Naive thymus-derived CD8-positive, alpha-beta T cell (primary cell): ENCODE measurements around the gene PRKCG. TPM values are rescaled to one million over a fixed set of nuclear protein-coding genes. Genes with fewer than 3 reads are reported as not detected.

ENCODE experiments used
- ATAC-seq, 2 donors: fragments of 150-1000 bp; cut with Tn5 transposase in 1 of 2; sonication (Bioruptor Pico), chemical (Tn5 transposase) in 1 of 2; 1 replicate in 1 of 2; 2 replicates in 1 of 2; pipeline ENCODE4 v1.10.0; 2021; ENCODE audit warnings: mild to moderate bottlenecking in 2 of 2, moderate library complexity in 2 of 2
- POLR2A ChIA-PET: fragments of 350-600 bp; sonication (Branson Sonifier 250); formaldehyde crosslinking; loops from one replicate; lab custom pipeline; 2021; ENCODE audit warnings: antibody characterized with exemption; lab: Charles Lee
- DNase-seq, 10 donors: peaks; one replicate each; pipeline versions ENCODE4 v3.0.0 to v3.0.0-alpha.2; 2020 to 2022
- H3K27ac Mint-ChIP-seq, 10 donors: one replicate each; pipeline ENCODE4 v1.8.0; 2020 to 2022; ENCODE audit warnings: mild to moderate bottlenecking in 10 of 10, mixed read lengths in 10 of 10, moderate library complexity in 4 of 10, inconsistent platforms in 1 of 10
- H3K27me3 Mint-ChIP-seq, 5 donors: one replicate each; pipeline ENCODE4 v1.8.0; 2021 to 2022; ENCODE audit warnings: mixed read lengths in 5 of 5
- H3K36me3 Mint-ChIP-seq, 3 donors: one replicate each; pipeline ENCODE4 v1.8.0; 2020 to 2022; ENCODE audit warnings: mixed read lengths in 3 of 3, mild to moderate bottlenecking in 2 of 3, inconsistent platforms in 1 of 3
- H3K4me1 Mint-ChIP-seq, 4 donors: one replicate each; pipeline ENCODE4 v1.8.0; 2021 to 2022; ENCODE audit warnings: mixed read lengths in 4 of 4
- H3K4me3 Mint-ChIP-seq, 10 donors: one replicate each; pipeline ENCODE4 v1.8.0; 2020 to 2022; ENCODE audit warnings: mild to moderate bottlenecking in 10 of 10, mixed read lengths in 10 of 10, moderate library complexity in 6 of 10, inconsistent platforms in 1 of 10
- H3K9me3 Mint-ChIP-seq, 9 donors: one replicate each; pipeline ENCODE4 v1.8.0; 2020 to 2022; ENCODE audit warnings: mixed read lengths in 9 of 9, mild to moderate bottlenecking in 3 of 9, inconsistent platforms in 1 of 9, moderate library complexity in 1 of 9
- polyA plus RNA-seq, 3 donors: library from polyadenylated mRNA; unstranded; fragments of 300-500 nt; fragmentation: Illumina TruSeq; gene quantifications; one replicate each; pipeline ENCODE4 v1.2.3, GENCODE V29; 2021
- total RNA-seq, 8 experiments: library from RNA in 2 of 8; stranded (reverse) in 2 of 8; gene quantifications; one replicate each; pipeline ENCODE4 v1.2.3 and lab custom pipeline; 2021 to 2026

The PRKCG gene
- total and polyA plus RNA-seq, 5 experiments from 2014 or later: not detected

DNA sequence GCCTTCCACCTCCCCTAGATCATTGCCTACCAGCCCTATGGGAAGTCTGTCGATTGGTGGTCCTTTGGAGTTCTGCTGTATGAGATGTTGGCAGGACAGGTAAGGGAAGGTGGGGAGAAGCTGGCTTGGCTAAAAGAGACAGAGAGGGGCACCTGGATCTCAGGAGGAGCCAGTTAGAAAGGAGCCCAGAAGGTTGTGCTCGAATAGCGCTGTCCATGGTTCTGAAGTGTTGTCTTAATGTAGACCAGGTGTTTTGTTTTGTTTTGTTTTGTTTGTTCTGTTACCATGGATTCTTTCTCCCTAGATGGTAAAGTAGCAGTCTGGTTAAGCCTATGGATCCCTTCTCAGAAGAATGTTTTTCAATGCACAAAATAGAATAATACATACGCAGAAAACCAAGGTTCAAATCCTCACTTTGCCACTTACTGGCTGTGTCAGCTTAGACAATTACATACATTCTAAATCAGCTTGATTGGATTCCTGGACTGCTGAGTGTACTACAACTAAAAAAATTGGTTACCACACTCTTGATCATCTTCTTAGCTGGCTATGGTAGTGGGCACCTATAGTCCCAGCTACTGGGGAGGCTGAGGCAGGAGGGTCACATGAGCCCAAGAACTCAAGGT lies 21.2 kb downstream of the PRKCG start:
- ATAC-seq (peak; percentile 36 to 39), DNase-seq (peak in 7 of 10 donors; percentile 29 to 76 (median 54))
- Mint-ChIP-seq H3K4me1 (peaks cover 15 to 31% (median 22%) of the 10 kb centered on the region in 4 donors), H3K27ac (peak overlapping the region in 1 of 10 donors; percentile 55), H3K9me3 (peaks cover 0 to 7% (median 0%) of the 10 kb centered on the region in 9 donors), H3K36me3 (no peaks in the 10 kb centered on the region), H3K4me3 (peak overlapping the region in 2 of 10 donors; percentile 8 to 30), H3K27me3 (peaks cover 38 to 88% (median 58%) of the 10 kb centered on the region in 5 donors)
- POLR2A ChIA-PET: no interaction called here

DNA sequence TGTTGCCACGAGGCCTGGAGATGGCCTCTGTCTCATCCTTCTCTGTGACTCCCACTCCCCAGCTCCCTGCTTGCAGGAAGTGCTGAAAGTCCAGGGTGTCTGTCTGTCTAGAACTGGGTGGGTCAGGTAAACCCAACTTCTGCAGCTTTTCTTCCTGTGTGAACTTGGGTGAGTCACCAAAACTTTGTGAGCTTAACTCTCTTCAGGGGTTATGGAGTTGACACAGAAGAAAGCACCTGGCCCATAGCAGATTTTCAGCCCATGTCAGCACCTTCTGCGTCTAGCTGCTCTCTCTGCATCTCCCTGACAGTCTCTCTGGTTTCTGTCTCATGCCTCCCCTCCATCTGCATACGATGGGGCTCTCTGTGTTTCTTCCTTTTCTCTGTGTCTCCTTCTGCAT lies 22.9 kb downstream of the PRKCG start:
- Mint-ChIP-seq H3K36me3 (peaks cover 0 to 6% (median 5%) of the 10 kb centered on the region in 3 donors), H3K4me3 (no peak overlapping the region), H3K9me3 (peaks cover 0 to 8% (median 0%) of the 10 kb centered on the region in 9 donors), H3K4me1 (peaks cover 16 to 36% (median 27%) of the 10 kb centered on the region in 4 donors), H3K27ac (no peak overlapping the region), H3K27me3 (peaks cover 37 to 86% (median 61%) of the 10 kb centered on the region in 5 donors)
- no peak for DNase-seq
- ATAC-seq: no peak
- POLR2A ChIA-PET: no interaction called here

DNA sequence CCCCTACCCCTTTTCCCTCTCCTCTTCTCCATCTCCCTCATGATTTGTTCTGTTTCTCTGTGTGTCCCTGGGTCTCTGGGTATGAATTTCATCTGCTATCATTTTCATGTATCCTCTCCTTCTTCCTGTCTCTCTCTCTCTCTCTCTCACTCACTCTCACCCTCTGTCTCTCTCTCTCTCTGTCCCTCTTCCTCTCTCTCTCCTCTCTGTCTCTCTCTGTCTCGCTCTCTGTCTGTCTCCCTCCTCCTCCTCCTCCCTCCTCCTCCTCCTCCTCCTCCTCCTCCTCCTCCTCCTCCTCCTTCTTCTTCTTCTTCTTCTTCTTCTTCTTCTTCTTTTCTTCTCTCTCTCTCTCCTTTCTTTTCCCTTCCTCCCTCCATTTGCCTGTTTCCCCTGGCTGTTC lies 23.8 kb downstream of the PRKCG start:
- Mint-ChIP-seq H3K9me3 (peaks cover 0 to 8% (median 0%) of the 10 kb centered on the region in 9 donors), H3K4me3 (no peak overlapping the region), H3K4me1 (peaks cover 22 to 43% (median 29%) of the 10 kb centered on the region in 4 donors), H3K36me3 (peaks cover 0 to 13% (median 12%) of the 10 kb centered on the region in 3 donors), H3K27me3 (peaks cover 43 to 86% (median 67%) of the 10 kb centered on the region in 5 donors), H3K27ac (peak overlapping the region in 1 of 10 donors; percentile 77)
- DNase-seq: no peak
- POLR2A ChIA-PET: no interaction called here
- ATAC-seq: no peak

DNA sequence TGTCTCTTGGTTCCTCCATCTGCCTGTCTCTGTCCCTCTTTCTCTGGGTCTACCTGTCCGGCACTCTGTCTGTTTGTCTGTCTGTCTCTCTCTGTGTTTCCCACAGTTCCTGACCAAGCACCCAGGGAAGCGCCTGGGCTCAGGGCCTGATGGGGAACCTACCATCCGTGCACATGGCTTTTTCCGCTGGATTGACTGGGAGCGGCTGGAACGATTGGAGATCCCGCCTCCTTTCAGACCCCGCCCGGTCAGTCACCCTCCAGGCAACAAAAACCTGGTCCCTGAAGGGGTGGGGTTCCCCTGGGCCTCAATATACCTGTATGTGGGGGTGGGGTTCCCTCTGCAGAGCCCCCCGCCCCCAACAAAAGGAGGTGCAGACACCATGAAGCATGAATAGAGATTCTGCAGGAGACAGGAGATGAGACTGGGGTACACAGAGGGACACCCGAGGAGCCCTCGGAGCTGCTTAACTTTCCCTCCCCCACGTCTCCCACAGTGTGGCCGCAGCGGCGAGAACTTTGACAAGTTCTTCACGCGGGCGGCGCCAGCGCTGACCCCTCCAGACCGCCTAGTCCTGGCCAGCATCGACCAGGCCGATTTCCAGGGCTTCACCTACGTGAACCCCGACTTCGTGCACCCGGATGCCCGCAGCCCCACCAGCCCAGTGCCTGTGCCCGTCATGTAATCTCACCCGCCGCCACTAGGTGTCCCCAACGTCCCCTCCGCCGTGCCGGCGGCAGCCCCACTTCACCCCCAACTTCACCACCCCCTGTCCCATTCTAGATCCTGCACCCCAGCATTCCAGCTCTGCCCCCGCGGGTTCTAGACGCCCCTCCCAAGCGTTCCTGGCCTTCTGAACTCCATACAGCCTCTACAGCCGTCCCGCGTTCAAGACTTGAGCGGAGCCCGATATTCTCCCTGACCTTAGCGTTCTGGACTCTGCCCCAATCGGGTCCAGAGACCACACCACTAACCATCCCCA lies 24.5 kb downstream of the PRKCG start:
- peaks cover 23 to 43% (median 29%) of the 10 kb centered on the region in 4 donors for H3K4me1 Mint-ChIP-seq
- peak; percentile 73 to 74 for ATAC-seq
- DNase-seq: peak; percentile 46 to 77 (median 68)
- POLR2A ChIA-PET: no interaction called here
- H3K36me3 Mint-ChIP-seq: peaks cover 2 to 13% (median 12%) of the 10 kb centered on the region in 3 donors
- peak overlapping the region in 9 of 10 donors; percentile 2 to 74 (median 48) for H3K4me3 Mint-ChIP-seq
- peaks cover 0 to 11% (median 0%) of the 10 kb centered on the region in 9 donors for H3K9me3 Mint-ChIP-seq
- H3K27ac Mint-ChIP-seq: peak overlapping the region in 2 of 10 donors; percentile 56 to 76
- H3K27me3 Mint-ChIP-seq: peaks cover 47 to 88% (median 70%) of the 10 kb centered on the region in 5 donors

DNA sequence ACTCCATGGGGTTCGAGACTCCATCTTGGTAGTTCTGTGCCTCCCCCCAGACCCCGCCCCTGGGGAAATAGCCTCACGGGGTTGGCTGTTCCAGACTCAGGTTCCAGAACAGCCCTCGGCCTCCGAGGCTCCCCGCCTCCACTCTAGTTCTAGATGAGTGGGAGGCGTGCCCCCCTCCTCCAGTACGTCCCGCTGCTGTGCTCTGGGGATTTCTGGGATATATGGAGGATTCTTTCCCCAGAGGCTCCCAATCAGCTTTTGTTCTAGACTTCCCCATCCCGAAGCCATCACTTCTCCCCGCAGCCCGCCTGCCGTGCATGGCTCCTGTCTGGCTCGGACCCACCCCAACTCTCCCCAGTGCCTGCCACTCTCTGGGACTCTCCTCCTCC lies 25.2 kb downstream of the PRKCG start:
- peaks cover 4 to 13% (median 12%) of the 10 kb centered on the region in 3 donors for H3K36me3 Mint-ChIP-seq
- peak overlapping the region in 1 of 10 donors; percentile 76 for H3K27ac Mint-ChIP-seq
- no peak for DNase-seq
- H3K9me3 Mint-ChIP-seq: peaks cover 0 to 13% (median 0%) of the 10 kb centered on the region in 9 donors
- POLR2A ChIA-PET: no interaction called here
- ATAC-seq: no peak
- H3K4me1 Mint-ChIP-seq: peaks cover 23 to 43% (median 29%) of the 10 kb centered on the region in 4 donors
- H3K4me3 Mint-ChIP-seq: peak overlapping the region in 8 of 10 donors; percentile 2 to 74 (median 61)
- peaks cover 50 to 90% (median 77%) of the 10 kb centered on the region in 5 donors for H3K27me3 Mint-ChIP-seq

DNA sequence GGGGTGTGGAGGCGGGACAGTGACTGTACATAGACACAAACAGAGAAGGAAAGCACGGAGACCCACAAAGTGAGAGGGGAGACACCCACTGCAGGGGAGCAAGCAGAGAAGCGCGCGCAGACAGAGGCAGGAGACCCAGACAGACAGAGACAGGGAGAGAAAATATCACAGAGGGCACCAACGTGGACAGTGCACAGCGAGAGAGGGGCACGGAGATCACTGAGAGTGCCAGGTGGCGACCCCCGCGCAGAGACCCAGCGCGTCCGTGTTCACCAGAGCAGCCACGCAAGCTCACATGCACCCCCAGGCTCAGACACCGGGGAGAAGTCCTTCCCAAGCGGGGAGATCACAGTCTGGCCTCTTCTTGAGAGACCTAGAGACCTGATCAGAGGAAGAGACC lies 25.7 kb downstream of the PRKCG start:
- Mint-ChIP-seq H3K4me3 (peak overlapping the region; percentile 28 to 77 (median 64)), H3K4me1 (peaks cover 23 to 43% (median 29%) of the 10 kb centered on the region in 4 donors), H3K36me3 (peaks cover 4 to 13% (median 12%) of the 10 kb centered on the region in 3 donors), H3K27me3 (peaks cover 50 to 91% (median 80%) of the 10 kb centered on the region in 5 donors), H3K9me3 (peaks cover 0 to 16% (median 0%) of the 10 kb centered on the region in 9 donors), H3K27ac (peak overlapping the region in 3 of 10 donors; percentile 35 to 74 (median 64))
- ATAC-seq (peak in 1 of 2 donors; percentile 21), DNase-seq (no peak)
- POLR2A ChIA-PET: no interaction called here

DNA sequence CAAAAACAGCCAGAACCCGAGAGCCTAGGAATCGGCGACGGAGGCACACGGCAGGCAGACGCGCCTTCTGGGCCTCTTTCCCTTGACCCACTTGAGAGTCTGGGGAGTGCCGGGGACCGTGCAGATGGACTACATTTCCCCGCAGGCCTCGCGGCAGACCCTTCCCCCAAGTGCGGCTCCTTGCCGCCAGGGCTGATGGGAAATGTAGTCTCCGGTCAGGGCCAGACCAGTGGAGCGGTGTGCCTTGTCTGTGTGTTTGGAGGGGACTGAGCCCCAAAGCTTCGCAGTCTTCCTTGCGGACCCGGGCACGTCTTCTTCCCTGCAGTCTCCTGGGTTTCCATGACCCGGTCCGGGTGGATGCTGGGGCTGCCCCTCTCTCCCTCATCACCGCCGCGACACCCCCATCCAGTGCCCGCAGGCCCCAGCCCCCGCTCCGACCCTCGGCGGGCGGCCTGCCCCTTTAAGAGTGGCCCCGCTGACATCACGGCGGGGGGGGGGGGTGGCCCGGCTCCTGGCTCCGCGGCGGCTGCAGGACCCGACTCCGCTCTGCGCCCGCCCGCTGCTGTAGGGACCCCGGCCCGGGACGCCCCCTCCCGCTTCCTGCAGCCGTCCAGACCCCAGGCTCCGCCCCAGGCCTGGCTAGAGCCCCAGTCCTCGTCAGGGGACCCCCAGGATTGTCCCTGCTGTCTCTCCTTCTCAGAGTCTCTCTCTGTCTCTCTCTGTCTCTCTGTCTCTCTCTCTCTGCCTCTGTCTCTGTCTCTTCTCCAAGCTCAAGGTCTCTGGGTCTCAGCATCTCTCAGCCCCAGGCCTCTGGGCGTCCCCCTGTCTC lies 26.3 kb downstream of the PRKCG start:
- Mint-ChIP-seq H3K27ac (peak overlapping the region in 2 of 10 donors; percentile 35 to 74), H3K27me3 (peaks cover 48 to 91% (median 80%) of the 10 kb centered on the region in 5 donors), H3K9me3 (peaks cover 0 to 12% (median 0%) of the 10 kb centered on the region in 9 donors), H3K36me3 (peaks cover 4 to 13% (median 12%) of the 10 kb centered on the region in 3 donors), H3K4me3 (peak overlapping the region; percentile 45 to 93 (median 70)), H3K4me1 (peaks cover 23 to 43% (median 29%) of the 10 kb centered on the region in 4 donors)
- POLR2A ChIA-PET: no interaction called here
- ATAC-seq (peak; percentile 41 to 61), DNase-seq (peak in 2 of 10 donors; percentile 29)

DNA sequence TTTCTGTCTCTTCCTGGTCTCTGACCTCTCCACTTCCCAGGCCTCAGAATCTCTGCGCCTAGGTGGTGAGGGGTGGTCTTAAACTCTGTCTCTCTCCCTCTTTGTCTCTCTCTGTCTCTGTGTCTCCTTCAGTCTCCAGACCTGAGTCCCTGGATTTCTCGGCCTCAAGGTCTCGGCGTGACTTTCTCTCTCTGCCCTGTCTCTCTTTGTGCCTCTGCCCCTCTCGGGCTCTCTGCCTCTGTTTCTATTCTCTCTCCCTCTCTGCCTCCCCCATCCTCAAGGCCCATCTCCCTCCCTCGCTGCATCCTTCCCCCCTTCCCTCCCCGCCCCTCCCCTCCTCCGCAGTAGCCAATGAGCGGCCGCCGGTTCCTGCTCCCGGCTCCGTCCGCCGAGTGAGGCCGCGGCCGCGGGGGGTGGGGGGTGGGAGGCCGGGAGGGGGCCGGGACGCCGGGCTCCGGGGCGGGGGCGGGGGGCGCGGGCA lies 27.0 kb downstream of the PRKCG start, which contains the start of gene CACNG7:
TSS of gene CACNG7 (plus strand) at position 344 of the 481 bp plus-strand sequence. CDS start 3,554 bp downstream, outside the sequence.
- no peak for ATAC-seq
- Mint-ChIP-seq H3K27ac (peak within 1 kb of the TSS in 1 of 10 donors; percentile 86), H3K4me3 (peak within 1 kb of the TSS; percentile 45 to 93 (median 69)), H3K27me3 (peaks cover 49 to 91% (median 80%) of the 10 kb centered on the region in 5 donors), H3K36me3 (peaks cover 4 to 13% (median 12%) of the 10 kb centered on the region in 3 donors), H3K9me3 (peaks cover 0 to 12% (median 0%) of the 10 kb centered on the region in 9 donors), H3K4me1 (peaks cover 23 to 43% (median 29%) of the 10 kb centered on the region in 4 donors)
- POLR2A ChIA-PET: no interaction called here
- DNase-seq: no peak

DNA sequence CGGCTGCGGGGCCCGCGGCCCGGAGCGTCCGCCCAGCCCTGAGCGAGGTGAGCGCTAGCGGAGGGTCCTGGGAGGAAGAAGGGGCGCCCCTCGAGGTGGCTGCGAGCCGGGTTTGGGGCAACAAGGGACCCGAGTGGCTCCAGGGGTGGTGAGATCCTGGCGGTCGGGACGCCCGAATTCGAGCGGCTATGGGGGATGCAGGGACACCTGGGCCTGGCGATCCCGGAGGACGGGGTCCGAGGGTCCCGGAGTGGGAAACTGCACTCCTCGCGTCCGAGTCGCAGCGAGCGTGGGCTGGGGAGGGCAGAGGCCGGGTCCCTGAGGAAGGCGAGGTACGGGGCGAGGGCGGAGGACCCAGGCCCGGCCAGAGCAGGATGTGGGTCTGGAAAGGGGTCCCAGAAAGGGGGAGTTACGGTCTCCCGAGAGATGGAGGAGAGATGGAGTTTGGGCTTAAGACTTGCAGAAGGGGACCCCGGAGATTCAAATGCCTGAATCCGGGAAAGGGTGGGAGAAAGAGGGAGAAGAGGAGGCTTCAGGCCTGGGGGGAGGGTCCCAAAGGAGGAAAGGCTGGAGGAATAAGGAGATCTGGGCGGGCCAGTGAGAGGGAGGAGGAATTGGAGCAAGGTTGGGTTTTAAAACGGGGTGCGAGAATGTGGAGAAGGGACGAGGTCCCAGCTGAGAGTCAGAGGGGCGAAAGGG lies 27.6 kb downstream of the PRKCG start:
- ATAC-seq: no peak
- Mint-ChIP-seq H3K36me3 (peaks cover 4 to 13% (median 12%) of the 10 kb centered on the region in 3 donors), H3K4me3 (peak overlapping the region in 5 of 10 donors; percentile 6 to 58 (median 54)), H3K4me1 (peaks cover 23 to 43% (median 27%) of the 10 kb centered on the region in 4 donors), H3K27me3 (peaks cover 44 to 90% (median 74%) of the 10 kb centered on the region in 5 donors), H3K9me3 (peaks cover 0 to 12% (median 0%) of the 10 kb centered on the region in 9 donors), H3K27ac (no peak overlapping the region)
- no peak for DNase-seq
- POLR2A ChIA-PET: no interaction called here

DNA sequence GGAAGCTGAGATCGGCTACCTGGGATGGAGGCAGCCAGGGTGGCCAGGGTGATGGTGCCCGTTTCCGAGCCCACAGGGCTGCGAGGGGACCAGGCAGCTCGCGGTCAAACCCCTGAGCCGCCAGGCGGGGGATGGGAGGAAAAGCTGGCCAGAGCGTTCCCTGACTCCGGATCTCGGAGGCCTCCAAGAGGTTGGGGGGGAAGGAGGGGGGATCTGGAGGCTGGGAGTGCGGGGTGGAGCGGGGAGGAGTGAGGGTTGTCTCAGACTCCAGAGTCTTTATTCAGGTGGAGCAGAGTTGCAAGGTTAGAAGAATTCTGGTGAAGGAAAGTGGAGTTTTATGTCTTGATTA lies 28.1 kb downstream of the PRKCG start:
- no peak for ATAC-seq
- peaks cover 0 to 12% (median 0%) of the 10 kb centered on the region in 9 donors for H3K9me3 Mint-ChIP-seq
- H3K4me1 Mint-ChIP-seq: peaks cover 23 to 43% (median 27%) of the 10 kb centered on the region in 4 donors
- H3K27me3 Mint-ChIP-seq: peaks cover 41 to 90% (median 73%) of the 10 kb centered on the region in 5 donors
- POLR2A ChIA-PET: no interaction called here
- peak overlapping the region in 4 of 10 donors; percentile 6 to 58 (median 54) for H3K4me3 Mint-ChIP-seq
- DNase-seq: no peak
- H3K36me3 Mint-ChIP-seq: peaks cover 4 to 13% (median 12%) of the 10 kb centered on the region in 3 donors
- H3K27ac Mint-ChIP-seq: no peak overlapping the region

DNA sequence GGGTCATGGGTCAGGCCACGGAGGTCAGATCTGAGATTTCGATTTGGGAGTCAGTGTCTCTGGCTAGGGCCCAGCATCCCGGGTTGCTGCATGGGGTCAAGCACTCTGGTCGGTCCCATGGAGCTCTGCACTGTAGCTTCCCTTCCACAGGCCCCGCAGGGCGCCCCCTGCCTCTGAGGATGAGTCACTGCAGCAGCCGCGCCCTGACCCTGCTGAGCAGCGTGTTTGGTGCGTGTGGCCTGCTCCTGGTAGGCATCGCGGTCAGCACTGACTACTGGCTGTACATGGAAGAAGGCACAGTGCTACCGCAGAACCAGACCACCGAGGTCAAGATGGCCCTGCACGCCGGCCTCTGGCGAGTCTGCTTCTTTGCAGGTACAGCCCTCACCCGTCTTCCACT lies 30.7 kb downstream of the PRKCG start:
- Mint-ChIP-seq H3K27ac (no peak overlapping the region), H3K36me3 (peaks cover 4 to 13% (median 12%) of the 10 kb centered on the region in 3 donors), H3K9me3 (peaks cover 0 to 15% (median 0%) of the 10 kb centered on the region in 9 donors), H3K27me3 (peaks cover 33 to 71% (median 60%) of the 10 kb centered on the region in 5 donors), H3K4me3 (no peak overlapping the region), H3K4me1 (peaks cover 14 to 28% (median 17%) of the 10 kb centered on the region in 4 donors)
- no peak for DNase-seq
- POLR2A ChIA-PET: no interaction called here
- no peak for ATAC-seq
